GM19193 (cell line): ENCODE measurements around the gene IL1RAPL2.

Experiments used
- POLR2A ChIP-seq: IDR thresholded peaks from 4 replicates; pipeline ENCODE4 v1.6.1; 2011; ENCODE audit not compliant: insufficient read depth, insufficient read length; ENCODE audit errors: extremely low read depth

The IL1RAPL2 gene

GRCh38 chrX:104902070-104902469 is 336.1 kb downstream of the IL1RAPL2 start:
- TF ChIP-seq POLR2A, result no peak

GRCh38 chrX:104913348-104913747 is 347.3 kb downstream of the IL1RAPL2 start:
- no peak for TF ChIP-seq POLR2A

DNA sequence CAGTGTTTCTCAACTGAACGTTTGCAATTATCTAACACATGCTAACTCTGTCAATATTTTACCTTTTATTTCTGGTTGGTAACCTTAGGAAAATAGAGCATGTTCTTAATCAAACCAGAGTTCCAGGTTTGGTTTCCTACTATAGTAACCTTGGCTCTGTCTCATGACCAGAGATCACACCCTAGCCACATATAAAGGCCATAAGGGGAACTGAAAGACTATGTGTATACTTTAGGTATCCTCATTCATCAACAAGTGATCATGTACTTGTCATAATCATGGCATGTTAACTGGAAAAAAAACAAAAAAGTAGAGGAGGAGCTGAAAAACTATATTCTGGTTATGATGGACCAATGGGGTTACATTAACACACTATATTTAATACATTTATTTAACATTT is 352.1 kb downstream of the IL1RAPL2 start:
- no peak for TF ChIP-seq POLR2A

DNA sequence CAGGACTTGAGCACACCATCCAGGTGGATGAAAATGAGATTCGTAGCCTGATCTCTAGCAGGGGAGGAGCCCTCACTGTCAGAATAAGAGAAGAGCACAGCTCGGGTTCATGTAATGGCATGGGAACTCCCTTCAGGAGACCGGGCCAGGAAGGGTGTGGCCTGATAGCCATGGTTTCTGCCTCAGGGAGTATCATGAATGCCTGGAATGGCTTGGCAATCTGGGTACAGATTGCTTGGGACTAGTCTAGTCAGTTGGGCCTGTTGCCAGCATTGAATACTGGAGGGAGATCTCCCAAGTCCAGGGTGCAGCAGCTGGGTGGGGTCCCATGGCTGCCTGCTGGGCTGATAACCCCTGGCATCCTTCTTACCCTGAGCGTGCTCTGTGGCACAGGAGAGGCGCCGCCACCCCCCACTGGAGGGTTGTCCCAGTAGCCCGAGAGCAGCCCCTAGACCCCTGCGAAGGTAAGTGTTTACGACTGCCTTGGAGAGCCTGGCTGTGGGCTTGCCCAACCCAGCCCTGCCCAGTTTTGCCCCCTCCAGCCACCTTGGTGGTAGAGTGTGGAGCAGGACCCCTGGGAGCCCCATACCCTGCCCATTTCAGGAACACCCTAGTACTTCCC is 355.7 kb downstream of the IL1RAPL2 start:
- no peak for TF ChIP-seq POLR2A

- TF ChIP-seq POLR2A, result no peak
Measured at GRCh38 chrX:104922206-104922621, 356.2 kb downstream of the IL1RAPL2 start.

GRCh38 chrX:104929324-104929723 is 363.3 kb downstream of the IL1RAPL2 start:
- no peak for TF ChIP-seq POLR2A

DNA sequence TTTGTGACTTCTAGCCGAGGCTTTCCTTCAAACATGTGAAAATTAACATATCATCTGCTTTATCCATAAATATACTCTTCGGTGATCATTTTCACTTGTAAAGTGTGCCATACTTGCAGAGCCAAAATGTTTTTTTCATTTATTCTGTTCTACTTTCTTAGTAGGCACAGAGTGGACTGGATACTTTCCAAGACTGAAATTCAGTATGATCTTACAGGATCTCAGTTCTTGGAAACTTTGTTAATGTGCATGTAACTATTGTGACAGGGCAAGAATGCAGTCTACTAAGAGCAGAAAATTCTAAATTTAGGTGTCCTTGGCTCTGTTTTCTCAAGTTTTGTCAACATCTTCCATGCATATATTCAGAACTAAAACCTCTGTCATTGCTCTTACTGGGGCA is 369.6 kb downstream of the IL1RAPL2 start:
- TF ChIP-seq POLR2A, result no peak

- TF ChIP-seq POLR2A, result no peak
Measured at GRCh38 chrX:104953251-104953650, 387.3 kb downstream of the IL1RAPL2 start.

GRCh38 chrX:104961926-104962325 is 395.9 kb downstream of the IL1RAPL2 start:
- TF ChIP-seq POLR2A, result no peak

GRCh38 chrX:104968241-104968640 is 402.2 kb downstream of the IL1RAPL2 start:
- TF ChIP-seq POLR2A, result no peak

- TF ChIP-seq POLR2A, result no peak
Measured at GRCh38 chrX:104972737-104973136, 406.7 kb downstream of the IL1RAPL2 start.

DNA sequence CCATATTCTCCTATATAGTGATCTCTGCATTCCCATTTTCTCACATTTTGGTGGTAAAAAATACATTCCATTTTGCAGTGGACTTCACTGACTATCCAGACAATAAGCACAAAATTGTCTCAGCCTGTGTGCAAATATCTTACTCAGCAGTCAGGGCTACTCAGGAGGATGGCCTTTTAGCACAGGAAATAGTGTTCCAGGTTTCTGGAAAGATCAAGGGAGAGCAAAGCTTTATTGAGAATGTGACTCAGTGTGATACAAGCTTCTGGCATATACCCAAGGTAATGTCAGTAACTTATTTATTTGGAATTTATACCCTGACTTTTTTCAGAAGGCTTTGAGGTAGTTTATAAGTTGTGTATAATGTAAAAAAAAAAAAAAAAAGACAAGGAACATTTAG is 421.1 kb downstream of the IL1RAPL2 start:
- no peak for TF ChIP-seq POLR2A

DNA sequence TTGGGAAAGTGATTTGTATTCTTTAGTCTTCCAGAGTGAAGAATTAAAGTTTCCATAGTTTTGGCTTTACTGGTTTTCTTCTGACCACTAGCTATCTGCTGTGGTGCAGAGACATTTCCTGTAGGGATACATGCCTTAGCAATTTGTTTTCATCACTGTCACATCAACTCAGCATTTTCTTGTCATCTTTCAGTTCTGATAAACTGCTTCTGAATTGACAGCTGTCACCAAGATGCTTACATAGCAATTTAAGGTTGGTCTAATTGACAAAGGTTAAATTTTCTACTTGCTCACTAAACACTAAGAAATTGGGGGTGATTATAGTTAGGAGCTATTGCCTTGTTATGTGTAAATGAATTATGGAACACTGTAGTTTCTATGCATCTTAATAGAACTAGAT is 422.0 kb downstream of the IL1RAPL2 start:
- TF ChIP-seq POLR2A, result no peak

DNA sequence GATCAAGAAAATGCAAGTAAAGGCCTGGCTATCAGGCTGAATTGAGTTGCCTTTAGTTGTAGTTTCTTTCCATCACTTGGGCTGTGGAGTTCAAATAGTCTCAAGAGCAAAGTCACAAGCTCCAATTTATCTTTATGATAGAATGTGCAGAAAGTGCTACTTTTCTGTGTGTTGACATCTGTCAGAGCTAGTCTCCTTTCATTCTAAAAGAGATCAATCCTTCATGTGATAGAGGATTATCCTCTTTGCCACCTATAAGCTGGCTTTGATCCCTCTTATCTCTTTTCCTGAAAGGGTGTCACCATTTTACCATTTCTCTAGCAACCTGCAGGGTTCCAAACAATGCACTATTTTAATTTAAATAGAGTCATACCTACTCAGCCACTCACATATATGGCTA is 429.5 kb downstream of the IL1RAPL2 start:
- no peak for TF ChIP-seq POLR2A

- TF ChIP-seq POLR2A, result no peak
Measured at GRCh38 chrX:105006103-105006502, 440.1 kb downstream of the IL1RAPL2 start.

- TF ChIP-seq POLR2A, result no peak
Measured at GRCh38 chrX:105006996-105007395, 441.0 kb downstream of the IL1RAPL2 start.

GRCh38 chrX:105013719-105014118 is 447.7 kb downstream of the IL1RAPL2 start:
- TF ChIP-seq POLR2A, result no peak
